CMK (cell line): Measurements from ENCODE around the gene FIGNL2.

Source experiments
- DNase-seq: peaks from one replicate; pipeline ENCODE4 v3.0.0-alpha.2; 2010; ENCODE audit warnings: low read depth

The FIGNL2 gene

DNA sequence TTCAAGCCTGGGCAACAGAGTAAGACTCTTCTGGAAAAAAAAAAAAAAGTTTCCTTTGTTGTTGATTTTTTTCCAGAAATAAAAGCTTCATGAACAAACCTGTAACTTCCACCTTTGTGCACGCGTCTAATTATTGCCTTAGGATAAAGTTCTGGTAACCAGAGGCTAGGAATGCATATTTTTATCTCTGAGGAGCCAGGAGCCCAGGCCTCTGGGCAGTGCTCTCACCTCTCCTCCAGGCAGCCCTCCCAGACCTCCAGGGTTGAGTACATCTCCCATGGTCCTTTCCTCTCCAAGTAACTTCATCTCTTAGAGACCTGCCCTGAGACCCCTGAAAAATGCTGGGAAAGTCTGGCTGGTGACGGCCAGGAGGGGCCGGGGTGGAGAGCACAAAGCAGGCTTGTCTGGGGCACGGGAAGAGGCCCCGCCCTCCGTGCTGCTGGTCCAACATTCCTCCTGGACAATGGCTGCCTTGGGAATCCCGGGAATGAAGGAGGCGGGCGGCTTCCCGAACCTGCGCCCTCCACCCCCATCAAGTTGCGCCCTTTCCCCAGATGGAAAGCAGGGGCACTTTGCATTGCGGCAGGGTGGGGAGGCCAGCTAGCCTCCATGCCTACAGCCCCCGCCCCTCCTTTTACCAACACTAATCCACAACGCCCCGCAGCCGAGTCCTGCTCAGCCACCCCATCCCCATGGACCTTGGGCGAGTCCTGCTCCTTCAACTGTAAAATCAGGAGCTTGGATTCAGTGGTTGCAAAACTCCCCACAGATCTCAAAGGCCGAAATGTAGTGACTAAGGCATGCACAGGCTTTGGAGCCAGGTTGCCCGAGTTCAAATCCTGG lies 7.3 kb upstream of the FIGNL2 start:
- DNase-seq: no peak

DNA sequence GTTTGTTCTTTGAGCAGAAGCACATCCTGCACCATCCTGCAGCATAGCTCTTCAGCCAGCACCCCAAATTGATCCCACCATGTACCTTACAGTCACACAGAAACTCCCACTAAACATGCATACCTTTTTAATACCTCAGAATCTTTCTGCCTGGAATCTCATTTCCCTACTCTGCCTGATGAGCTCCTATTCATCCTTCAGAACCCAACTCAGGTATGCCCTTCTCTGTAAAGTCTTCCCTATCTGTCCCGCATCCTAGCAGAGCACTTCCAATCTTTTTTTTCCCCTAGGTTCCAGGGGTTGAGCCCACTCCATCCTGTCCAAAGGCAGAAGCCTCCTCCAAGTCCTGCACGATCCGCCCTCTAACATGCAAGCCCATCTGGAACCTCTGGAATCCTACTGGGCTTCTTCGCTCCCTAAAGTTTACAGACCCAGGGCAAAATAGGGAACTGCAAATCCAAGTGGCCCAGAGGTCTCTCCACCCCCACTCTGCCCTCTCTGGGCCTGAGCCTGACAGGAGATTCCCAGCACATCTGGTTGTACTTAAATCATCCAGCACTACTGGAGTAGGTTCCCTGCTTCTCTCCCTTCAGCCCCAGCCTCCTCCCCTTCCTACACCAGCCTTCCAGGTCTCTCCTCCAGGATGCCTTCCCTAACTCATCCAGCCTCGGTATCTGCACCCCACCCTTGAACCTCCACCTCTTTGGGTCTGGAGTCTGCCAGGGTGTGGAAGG lies 4.1 kb upstream of the FIGNL2 start:
- DNase-seq: no peak

DNA sequence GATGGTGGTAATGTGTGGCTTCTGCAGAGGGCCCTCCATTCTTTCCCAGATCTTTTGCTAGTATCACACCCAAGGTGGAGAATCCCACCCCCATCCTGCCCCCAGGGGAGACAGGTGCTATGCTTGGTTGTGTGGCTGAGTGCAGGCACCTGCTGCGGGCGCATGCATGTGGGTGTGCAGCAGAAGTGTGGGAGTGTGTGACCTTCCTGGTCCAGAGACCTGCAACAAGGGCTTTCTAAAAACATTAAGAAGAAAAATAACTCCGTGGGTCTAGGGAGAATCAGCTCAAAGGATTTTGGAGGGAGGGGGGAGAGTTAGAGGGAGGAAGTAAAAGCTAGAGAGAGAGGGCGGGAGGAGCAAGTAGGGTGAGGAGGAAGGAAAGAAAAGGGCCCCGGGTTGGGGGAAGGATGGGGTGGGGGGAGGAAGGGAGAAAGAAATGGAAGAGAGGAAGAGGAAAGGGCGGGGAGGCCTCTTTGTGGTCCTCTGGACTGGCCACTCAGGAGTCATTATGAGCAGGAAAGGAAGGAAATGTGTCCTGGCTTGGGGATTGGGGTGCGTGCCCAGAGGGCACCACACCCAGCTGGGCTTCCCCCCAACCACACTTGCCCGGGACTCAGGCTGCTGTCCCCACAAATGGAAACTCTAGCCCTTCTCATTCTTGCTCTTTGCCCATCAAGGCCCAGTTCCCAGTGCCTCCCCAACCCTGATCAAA lies 3.1 kb upstream of the FIGNL2 start:
- peak; percentile 15 for DNase-seq

DNA sequence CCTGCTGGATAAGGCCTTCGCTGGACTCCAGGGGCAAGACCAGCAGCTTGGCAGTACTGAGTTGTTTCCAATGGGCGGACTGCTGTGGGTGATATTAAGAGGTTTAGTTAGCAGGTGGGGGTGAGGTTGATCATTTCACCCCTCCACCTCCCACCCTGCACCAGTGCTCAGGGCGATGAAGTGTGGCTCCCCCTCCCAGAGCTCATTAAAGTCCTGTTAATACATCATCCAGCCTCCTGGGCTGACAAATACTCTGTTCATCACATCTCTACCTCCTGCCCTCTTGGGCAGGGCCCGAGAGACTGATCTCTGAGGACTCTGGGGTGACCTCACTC lies 2.4 kb upstream of the FIGNL2 start:
- no peak for DNase-seq

DNA sequence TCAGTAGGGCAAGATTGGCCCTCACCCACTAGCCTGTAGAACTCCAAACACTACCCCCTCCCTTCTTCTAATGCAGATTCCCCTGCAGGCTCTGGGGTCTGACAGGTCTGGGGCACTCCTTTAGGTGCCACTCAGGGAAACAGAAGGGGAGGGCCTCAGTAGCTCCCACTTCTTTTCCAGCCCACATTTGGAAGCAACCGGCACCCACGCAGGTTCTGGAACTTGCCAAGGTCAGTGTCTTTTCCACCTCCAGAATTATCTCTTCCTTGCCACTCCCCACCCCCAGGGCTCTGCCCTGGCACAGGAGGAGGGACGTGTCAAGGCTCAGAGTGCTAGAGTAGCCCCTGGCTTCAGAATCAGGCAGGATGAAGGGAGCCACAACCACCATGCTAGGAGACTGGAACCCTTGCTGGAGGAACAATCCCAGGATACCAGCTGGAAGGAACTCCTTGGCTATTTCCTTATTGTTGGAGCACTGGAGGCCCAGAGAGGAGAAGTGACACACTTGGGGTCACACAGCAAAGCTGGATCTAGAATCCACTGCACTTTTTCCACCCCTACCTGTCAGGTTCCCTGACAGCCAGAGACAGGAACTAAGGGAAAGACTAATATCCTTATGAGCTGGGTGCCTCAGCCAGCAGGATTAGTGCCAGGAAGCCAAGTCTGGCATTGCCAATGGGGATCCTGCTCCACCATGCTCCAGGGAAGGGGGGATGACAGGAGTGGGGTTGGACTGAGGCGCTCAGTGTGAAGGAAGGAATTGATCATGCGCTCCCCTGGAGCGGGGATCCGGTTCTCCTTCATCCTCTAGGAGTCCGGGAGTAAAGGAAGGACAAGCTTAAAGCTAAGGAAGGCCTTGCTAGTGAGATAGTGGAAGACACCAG lies 1.8 kb upstream of the FIGNL2 start:
- DNase-seq: no peak

DNA sequence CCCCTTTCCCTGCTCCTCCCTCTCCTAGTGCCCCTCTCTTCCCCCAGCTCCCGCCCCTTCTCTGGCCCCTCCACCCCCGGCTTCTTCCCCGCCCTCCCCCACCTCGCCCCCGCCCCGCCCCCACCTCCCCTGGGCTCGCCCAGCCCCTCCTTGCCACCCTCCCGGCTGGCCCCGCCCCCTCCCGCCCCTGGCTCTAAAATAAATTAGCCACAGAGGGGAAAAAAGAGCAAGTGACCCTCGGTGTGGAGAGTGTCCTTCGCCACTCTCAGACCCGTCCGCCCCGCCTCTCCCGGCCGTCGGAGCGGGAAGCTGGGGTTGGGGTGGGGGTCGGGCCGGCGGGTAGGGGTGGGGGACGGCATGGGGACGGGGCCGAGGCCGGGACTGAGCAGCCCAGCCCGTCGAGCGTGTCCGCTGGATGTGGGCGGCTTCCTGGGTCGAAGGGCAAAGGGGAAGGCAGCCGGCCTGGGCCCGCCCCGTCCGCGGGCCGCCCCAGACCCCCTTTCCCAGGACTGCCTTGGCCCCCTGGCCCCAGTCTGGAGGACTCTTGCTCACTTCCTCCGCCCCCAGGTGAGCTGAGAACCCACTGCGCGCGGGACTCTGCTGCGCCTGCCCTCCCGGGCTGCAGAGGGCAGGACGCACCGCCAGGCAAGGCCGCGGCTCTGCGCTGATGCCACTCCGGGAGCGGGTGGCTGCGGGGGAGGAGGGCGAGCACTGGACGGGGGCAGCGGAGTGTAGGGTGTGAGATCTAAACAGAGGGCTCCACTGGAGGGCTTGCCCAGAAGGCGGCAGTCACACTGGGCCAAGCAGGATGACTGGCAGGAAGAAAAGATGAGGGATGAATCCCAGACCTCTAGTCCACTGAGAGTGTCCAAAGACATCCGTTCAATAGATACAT lies 570 bp upstream of the FIGNL2 start:
- DNase-seq: no peak

DNA sequence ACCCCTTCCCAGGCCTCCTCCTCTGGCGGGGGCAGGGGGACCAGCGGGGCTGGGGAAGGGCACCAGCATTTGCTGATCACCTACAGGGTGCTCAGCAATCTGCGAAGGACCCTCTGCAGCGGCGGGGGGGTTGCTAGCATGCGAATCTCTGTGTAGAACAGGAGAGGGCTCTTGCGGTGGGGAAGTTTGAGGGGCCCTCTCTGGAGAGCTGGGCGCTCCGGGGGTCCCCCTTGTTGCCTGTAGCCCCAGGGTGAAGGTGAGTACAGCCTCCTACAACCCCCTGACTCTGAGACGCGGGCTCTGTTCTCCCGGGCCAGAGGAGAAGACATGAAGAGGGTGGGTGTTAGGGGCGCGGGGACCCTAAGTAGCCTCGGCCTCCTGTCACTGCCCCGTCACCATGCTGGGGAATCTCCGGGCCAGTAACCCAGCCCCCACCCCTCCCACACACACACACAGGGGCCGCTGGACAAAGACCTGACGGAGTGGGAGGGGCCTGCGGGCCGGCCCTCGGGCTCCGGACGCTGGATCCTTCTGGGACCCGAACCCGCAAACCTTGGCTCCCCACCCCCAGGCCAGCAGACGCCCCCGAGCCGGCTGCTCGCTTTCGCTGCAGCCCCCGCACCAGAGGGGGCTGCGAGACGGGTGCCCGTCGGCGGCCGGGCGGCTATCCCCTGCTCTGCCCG lies 734 bp downstream of the FIGNL2 start:
- DNase-seq: no peak

DNA sequence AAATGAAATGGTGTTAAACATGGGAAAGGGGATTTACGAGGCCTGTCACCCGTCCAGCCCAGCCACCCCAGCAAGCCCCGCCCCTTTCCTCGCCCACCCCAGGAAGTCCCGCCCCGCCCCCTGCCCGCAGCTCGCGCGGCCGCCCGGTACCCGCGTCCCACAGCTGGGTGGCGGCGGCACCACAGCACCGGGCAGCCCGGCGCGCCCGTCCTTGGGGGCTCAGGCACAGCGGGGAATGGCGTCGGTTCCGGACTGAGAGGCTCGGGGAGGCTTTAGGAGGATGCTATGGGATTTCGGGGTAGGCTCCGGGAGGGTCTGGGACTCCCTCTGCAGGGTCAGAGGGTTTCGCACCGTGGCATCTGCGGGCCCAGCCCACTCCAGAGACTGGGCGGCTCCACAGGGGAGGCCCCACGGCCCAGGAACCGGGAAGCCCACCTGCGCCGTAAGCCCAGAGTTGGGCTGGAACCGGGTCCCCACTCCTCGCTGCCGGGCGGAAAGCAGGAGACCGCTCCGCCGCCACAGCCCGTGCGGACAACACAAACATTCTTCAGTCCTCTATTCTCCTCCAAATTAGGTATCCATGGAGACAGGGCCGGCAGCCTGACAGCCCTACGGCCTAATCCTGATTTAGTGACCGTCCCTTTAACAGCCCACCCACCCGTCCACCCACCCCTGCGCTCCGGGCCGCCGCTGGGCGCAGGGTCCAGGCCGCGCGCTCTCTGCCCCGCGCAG lies 1.4 kb downstream of the FIGNL2 start:
- DNase-seq: no peak

DNA sequence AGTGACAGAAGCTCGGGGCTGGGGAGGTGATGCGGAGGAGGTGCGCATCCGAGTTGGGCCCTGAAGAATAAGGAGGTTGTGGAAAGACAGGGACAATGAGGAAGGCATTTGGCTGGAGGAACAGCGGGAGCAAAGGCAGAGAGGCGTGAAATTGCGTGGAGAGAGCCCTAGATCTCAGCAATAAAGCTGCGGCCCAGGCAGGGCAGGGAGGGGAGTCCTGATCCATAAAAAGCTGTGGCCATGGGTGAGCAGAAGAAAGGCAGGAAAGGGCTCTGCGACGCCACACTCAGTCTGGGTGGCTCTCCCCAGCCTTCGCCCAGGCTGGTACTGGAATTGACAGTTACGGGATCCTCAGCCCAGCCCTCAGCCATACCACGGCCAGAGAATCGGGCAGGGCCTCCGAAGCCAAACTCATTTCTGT lies 2.2 kb downstream of the FIGNL2 start:
- no peak for DNase-seq

DNA sequence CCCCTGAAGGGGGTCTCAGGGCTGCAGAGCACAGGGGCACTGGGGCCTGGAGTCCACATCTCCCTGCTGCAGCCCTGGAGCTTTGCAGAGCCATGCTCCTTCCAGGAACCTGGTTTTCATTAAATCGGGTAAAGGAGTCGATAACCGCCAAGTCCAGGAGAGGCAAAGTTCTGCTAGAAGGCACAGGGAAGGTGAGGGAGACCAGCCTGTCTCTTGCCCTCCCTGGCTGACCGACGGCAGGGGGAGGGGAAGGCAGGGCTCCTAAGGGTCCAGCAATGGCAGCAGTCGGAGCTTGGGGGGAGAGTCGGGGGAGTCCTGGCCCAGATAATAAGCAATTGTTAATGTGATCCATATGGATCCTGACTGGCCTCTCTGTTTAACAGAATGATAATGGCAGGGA lies 3.0 kb downstream of the FIGNL2 start:
- DNase-seq: no peak

DNA sequence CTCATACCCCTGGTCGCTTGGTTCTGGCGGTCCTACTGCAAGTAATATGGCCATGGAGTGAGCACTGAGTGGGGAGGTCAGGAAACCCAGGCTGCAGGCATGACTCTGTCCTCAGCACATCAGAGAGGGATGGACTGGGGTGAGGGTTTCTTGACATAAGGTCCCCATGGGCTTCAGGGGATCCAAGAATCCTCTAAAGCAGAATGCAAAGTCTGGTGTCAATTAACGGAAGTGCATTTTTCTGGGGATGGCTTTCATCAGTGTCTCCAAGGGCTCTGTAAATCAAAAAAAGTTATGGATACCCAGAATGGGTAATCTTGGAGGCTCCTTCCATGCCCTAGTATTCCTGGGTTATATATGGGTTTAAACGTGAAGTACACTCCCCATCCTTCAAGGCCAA lies 3.7 kb downstream of the FIGNL2 start:
- DNase-seq: no peak

DNA sequence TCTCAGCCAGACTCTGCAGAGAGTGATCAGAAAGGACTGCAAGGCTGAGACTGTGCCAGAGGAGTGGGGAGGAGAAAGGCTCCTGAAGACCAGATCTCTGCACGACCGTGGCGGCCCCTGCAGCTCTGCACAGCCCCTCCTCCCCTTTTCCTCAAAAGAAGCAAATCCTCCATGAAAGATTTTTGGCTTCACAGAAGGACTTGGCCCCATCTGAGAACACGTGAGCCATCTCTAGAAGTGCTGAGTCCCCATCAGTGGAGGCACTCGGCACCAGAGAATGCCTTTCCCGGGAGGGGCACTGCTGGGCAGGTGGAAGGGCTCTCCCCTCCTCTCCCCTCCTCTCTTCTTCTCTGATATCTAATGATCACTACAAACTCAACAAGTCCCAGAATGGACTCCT lies 6.8 kb downstream of the FIGNL2 start:
- no peak for DNase-seq

DNA sequence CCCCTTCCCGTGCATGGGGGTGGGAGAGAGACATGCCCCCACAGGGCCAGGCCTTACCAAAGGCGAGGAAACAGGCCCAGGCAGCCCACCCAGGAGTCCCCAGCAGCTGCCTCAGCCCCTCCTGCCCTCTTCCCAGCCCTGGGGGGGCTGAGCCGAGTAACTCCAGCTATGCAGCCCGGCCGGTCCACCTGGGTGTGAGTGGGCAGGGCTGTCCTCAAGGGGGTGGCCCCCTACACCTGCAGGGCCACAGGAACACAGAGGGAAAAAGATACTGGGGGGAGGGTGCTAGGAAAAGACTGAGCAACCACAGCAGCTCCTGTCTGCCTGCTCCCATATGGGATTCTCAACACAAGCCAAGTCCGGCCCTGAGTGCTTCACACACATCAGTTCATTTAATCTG lies 7.6 kb downstream of the FIGNL2 start:
- DNase-seq: no peak

DNA sequence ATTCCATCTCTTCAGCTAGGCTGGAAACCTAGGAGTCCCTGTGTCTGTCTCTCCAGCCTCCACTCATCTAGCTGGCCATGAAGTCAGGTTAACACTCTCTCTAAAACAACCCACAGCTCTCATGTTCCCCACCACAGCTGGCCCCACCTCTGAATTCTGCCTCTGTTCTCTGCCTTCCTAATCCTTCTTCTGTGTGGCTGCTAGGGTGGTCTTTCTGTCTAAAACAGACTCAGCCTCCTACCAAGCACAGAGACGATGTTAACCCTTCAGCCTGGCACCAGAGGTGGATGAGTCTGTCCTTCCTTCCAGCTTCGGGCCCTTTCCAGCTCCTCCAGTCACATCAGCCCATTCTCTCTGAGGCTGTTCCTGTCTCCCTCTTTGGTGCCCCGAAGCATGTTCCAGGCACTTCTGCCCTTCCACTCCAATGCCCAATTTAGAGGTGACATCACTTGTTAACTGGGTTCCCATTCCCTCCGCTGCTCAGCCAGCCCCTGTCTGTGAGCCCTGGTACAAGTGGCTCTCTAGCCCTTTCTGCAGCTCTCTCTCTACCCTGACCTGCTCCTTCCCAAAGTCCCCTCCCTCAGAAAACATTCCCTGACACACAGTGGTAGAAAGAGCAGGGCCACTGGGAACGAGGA lies 9.1 kb downstream of the FIGNL2 start:
- no peak for DNase-seq

DNA sequence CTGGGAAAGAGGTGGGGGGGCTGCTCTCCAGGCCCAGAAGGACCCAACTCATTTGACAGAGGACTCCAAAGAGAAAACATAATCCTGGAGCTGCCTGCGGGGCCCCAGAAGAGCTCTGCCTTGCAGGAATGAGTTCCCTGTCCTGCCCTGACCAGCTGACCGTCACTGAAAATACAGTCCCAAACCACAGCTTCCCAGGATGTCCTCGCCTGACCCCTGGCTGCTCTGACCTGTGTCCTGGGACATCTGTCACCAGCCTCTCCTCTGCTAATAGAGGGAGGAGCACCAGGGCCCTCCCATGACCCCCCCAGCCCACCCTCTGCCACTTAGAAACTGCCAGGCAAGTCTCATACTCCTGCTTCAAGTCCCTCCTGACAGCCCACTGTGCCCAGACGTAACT lies 9.8 kb downstream of the FIGNL2 start:
- DNase-seq: no peak

DNA sequence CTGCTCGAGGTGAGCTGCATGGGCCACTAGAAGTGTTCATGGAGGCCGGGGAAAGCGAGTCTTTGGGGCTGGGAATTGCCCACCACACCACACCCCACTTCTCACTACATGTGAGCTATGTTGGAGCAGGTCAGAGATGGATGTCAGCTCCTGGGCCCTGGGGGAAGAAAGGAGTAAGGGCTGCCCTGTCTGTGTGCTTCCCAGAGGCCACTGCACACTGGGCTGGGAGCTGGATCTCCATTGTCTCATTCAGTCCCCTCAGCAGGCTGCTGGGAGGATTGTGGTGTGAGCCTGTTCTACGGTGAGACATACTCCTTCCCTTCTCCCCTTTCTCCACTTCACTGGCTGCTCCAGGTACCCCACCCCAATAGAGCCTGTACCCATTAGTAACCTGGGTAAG lies 10.5 kb downstream of the FIGNL2 start:
- DNase-seq: no peak

DNA sequence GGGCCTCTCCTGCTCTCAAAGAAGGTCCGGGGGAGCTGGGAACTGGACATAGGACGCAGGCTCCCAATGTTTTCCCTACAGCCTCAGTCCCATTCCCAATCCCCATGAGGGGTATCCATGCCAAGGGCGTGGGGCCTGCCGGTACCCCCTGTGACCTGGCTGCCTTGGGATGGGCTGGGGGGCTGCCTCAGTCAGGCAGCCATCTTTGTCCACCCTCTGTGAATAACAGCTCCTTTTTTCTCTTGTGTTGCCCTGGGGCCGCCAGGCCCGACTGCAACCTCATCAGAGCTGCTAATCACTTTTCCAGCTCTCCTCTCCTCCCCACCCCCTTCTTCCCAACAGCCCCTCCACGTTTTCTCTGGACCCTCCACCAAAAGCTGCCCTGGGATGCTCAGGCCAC lies 11.2 kb downstream of the FIGNL2 start:
- no peak for DNase-seq

DNA sequence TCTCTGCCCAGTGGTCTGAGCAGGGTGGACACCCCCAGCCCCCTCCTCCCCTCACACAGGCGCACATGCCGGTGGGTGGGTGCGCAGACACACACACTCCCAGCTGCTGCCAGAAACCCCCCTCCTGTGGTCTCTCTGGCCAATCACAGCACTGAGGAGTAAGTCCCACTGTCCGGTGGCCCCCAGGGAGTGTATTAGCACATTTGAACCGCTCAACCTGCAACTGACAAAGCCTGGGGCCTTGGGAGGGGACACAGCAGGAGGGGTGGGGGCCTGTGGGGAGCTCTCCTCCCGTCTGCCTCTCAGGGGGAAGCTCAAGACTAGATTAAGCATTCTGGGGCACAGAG lies 11.7 kb downstream of the FIGNL2 start:
- DNase-seq: no peak

DNA sequence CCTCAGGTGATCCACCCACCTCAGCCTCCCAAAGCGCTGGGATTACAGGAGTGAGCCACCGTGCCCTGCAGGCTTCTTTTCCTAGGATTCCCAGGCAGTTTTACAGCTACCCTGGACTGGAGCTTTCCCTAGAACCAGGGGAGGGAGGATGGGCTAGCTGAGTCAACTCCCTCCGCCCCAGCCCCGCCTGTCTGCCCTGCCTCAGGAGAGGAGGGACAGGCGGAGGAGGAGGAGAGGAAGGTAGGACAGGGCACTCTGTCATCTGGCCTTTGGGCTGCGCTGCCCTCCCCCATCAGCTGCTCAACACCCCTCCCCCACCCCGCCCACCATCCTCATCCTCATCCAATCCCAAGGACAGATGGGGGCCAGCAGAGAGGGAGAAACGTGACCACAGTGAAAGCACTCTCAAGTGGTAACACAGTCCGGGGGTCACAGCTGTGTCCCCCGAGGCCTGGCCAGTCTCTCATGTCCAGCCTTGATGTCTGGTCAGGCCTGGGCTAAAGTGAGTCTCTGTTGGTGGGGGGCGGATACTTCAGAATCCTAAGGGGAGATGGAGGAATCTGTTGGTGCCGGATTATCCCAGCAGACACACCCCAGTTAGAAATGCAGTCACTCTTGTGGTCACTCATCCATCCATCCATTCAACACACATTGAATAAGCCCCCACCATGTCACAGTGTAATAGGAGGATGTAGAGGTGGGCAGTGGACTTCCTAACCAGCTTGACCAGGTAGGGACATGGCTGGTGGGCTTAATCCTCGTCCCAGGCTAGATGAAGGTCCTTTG lies 12.3 kb downstream of the FIGNL2 start:
- no peak for DNase-seq
